Activated naive CD4-positive, alpha-beta T cell treated with anti-CD3 and anti-CD28 coated beads, Interleukin-2, amount 50 U/mL, for 72 hours (primary cell): ENCODE data around the gene PACRG. TPM values are rescaled to one million over a fixed set of nuclear protein-coding genes. Genes with fewer than 3 reads are reported as not detected.

ENCODE experiments used
- ATAC-seq, 2 donors: fragments of 150-1000 bp; cut with Tn5 transposase; 2 replicates each; pipeline ENCODE4 v1.10.0; 2021; ENCODE audit warnings: mild to moderate bottlenecking in 2 of 2, moderate library complexity in 2 of 2
- DNase-seq, 2 donors: peaks; one replicate each; pipeline ENCODE4 v3.0.0; 2021 to 2022; ENCODE audit warnings: low spot score in 2 of 2
- H3K27ac Mint-ChIP-seq, 2 donors: one replicate each; pipeline ENCODE4 v1.8.0; 2022; ENCODE audit warnings: mild to moderate bottlenecking in 2 of 2, mixed read lengths in 2 of 2
- H3K36me3 Mint-ChIP-seq, 2 donors: one replicate each; pipeline ENCODE4 v1.8.0; 2022; ENCODE audit warnings: mixed read lengths in 2 of 2
- H3K9me3 Mint-ChIP-seq, 2 donors: one replicate each; pipeline ENCODE4 v1.8.0; 2022; ENCODE audit warnings: mixed read lengths in 2 of 2
- total RNA-seq, 2 donors: library from RNA; stranded (reverse); gene quantifications; one replicate each; pipeline ENCODE4 v1.2.3, GENCODE V29; 2022

Gene PACRG
- total RNA-seq, 2 donors from 2014 or later: 0.43 TPM; not detected in 1

- DNase-seq (no peak), ATAC-seq (no peak)
- H3K27ac Mint-ChIP-seq: no peak overlapping the region
- H3K9me3 Mint-ChIP-seq: peaks cover 5 to 13% of the 10 kb centered on the region in 2 donors
- no peaks in the 10 kb centered on the region for H3K36me3 Mint-ChIP-seq
These were observed 358.3 kb downstream of the PACRG start for GRCh38 chr6:163085861-163086623.

GRCh38 chr6:163086624-163086920, 358.8 kb downstream of the PACRG start:
- DNase-seq: no peak
- ATAC-seq: no peak
- H3K36me3 Mint-ChIP-seq: no peaks in the 10 kb centered on the region
- H3K9me3 Mint-ChIP-seq: peaks cover 5 to 13% of the 10 kb centered on the region in 2 donors
- no peak overlapping the region for H3K27ac Mint-ChIP-seq

GRCh38 chr6:163087981-163088380, 360.2 kb downstream of the PACRG start:
- Mint-ChIP-seq H3K27ac (no peak overlapping the region), H3K36me3 (no peaks in the 10 kb centered on the region), H3K9me3 (peaks cover 5 to 13% of the 10 kb centered on the region in 2 donors)
- no peak for DNase-seq
- no peak for ATAC-seq

GRCh38 chr6:163092876-163093275, 365.1 kb downstream of the PACRG start:
- H3K9me3 Mint-ChIP-seq: no peaks in the 10 kb centered on the region
- no peak overlapping the region for H3K27ac Mint-ChIP-seq
- H3K36me3 Mint-ChIP-seq: no peaks in the 10 kb centered on the region
- no peak for ATAC-seq
- no peak for DNase-seq

GRCh38 chr6:163094881-163095280, 367.1 kb downstream of the PACRG start:
- H3K27ac Mint-ChIP-seq: no peak overlapping the region
- no peaks in the 10 kb centered on the region for H3K36me3 Mint-ChIP-seq
- H3K9me3 Mint-ChIP-seq: no peaks in the 10 kb centered on the region
- DNase-seq: no peak
- ATAC-seq: no peak

- Mint-ChIP-seq H3K27ac (no peak overlapping the region), H3K9me3 (no peaks in the 10 kb centered on the region), H3K36me3 (no peaks in the 10 kb centered on the region)
- ATAC-seq: no peak
- no peak for DNase-seq
These were observed 367.6 kb downstream of the PACRG start for GRCh38 chr6:163095401-163095800.

- H3K36me3 Mint-ChIP-seq: no peaks in the 10 kb centered on the region
- H3K27ac Mint-ChIP-seq: no peak overlapping the region
- ATAC-seq: no peak
- DNase-seq: no peak
- peaks cover 0 to 3% of the 10 kb centered on the region in 2 donors for H3K9me3 Mint-ChIP-seq
These were observed 371.2 kb downstream of the PACRG start for GRCh38 chr6:163098827-163099479.

GRCh38 chr6:163099621-163100171, 371.9 kb downstream of the PACRG start:
- Mint-ChIP-seq H3K36me3 (no peaks in the 10 kb centered on the region), H3K9me3 (peaks cover 0 to 3% of the 10 kb centered on the region in 2 donors), H3K27ac (no peak overlapping the region)
- ATAC-seq: no peak
- no peak for DNase-seq

- no peak for DNase-seq
- Mint-ChIP-seq H3K36me3 (no peaks in the 10 kb centered on the region), H3K27ac (no peak overlapping the region), H3K9me3 (peaks cover 0 to 3% of the 10 kb centered on the region in 2 donors)
- ATAC-seq: no peak
These were observed 372.5 kb downstream of the PACRG start for GRCh38 chr6:163100259-163100658.

GRCh38 chr6:163113358-163113962, 385.7 kb downstream of the PACRG start:
- ATAC-seq (no peak), DNase-seq (no peak)
- Mint-ChIP-seq H3K36me3 (peaks cover 10 to 12% of the 10 kb centered on the region in 2 donors), H3K9me3 (peaks cover 17% of the 10 kb centered on the region in 2 donors), H3K27ac (no peak overlapping the region)

GRCh38 chr6:163118941-163119340, 391.2 kb downstream of the PACRG start:
- H3K36me3 Mint-ChIP-seq: no peaks in the 10 kb centered on the region
- ATAC-seq (no peak), DNase-seq (no peak)
- H3K27ac Mint-ChIP-seq: no peak overlapping the region
- peaks cover 6% of the 10 kb centered on the region in 2 donors for H3K9me3 Mint-ChIP-seq

GRCh38 chr6:163120223-163120622, 392.4 kb downstream of the PACRG start:
- DNase-seq (no peak), ATAC-seq (no peak)
- Mint-ChIP-seq H3K27ac (no peak overlapping the region), H3K9me3 (peaks cover 6% of the 10 kb centered on the region in 2 donors), H3K36me3 (no peaks in the 10 kb centered on the region)

GRCh38 chr6:163121270-163121669, 393.5 kb downstream of the PACRG start:
- Mint-ChIP-seq H3K36me3 (no peaks in the 10 kb centered on the region), H3K27ac (no peak overlapping the region), H3K9me3 (peaks cover 2 to 6% of the 10 kb centered on the region in 2 donors)
- no peak for ATAC-seq
- DNase-seq: no peak

- H3K27ac Mint-ChIP-seq: no peak overlapping the region
- ATAC-seq: no peak
- peaks cover 2 to 6% of the 10 kb centered on the region in 2 donors for H3K9me3 Mint-ChIP-seq
- no peak for DNase-seq
- no peaks in the 10 kb centered on the region for H3K36me3 Mint-ChIP-seq
These were observed 394.6 kb downstream of the PACRG start for GRCh38 chr6:163122365-163122764.

- DNase-seq (no peak), ATAC-seq (no peak)
- no peak overlapping the region for H3K27ac Mint-ChIP-seq
- no peaks in the 10 kb centered on the region for H3K36me3 Mint-ChIP-seq
- peaks cover 2 to 6% of the 10 kb centered on the region in 2 donors for H3K9me3 Mint-ChIP-seq
These were observed 395.3 kb downstream of the PACRG start for GRCh38 chr6:163123098-163123497.

- H3K36me3 Mint-ChIP-seq: no peaks in the 10 kb centered on the region
- H3K27ac Mint-ChIP-seq: no peak overlapping the region
- no peak for ATAC-seq
- DNase-seq: no peak
- H3K9me3 Mint-ChIP-seq: peaks cover 2 to 6% of the 10 kb centered on the region in 2 donors
These were observed 399.0 kb downstream of the PACRG start for GRCh38 chr6:163126741-163127140.

- Mint-ChIP-seq H3K27ac (no peak overlapping the region), H3K9me3 (peaks cover 2 to 3% of the 10 kb centered on the region in 2 donors), H3K36me3 (no peaks in the 10 kb centered on the region)
- no peak for DNase-seq
- ATAC-seq: no peak
These were observed 399.8 kb downstream of the PACRG start for GRCh38 chr6:163127587-163127986.
